Right lobe of liver (tissue), 6 donors: ENCODE data around the gene CCDC71. TPM values are rescaled to one million over a fixed set of nuclear protein-coding genes. Genes with fewer than 3 reads are reported as not detected.
A peak's percentile ranks its signal among the peaks of the same experiment; 100 is the strongest.

Experiments
- ATAC-seq, 4 donors: fragments of 200-7000 bp; cut with Tn5 transposase; one replicate each; pipeline ENCODE4 v1.9.1; 2020; ENCODE audit warnings: mild to moderate bottlenecking in 4 of 4, moderate library complexity in 4 of 4
- DNase-seq, 3 donors: peaks; one replicate each; pipeline ENCODE4 v3.0.0-alpha.2; 2020
- H3K27ac ChIP-seq, 3 donors: fragments of 200-600 bp; one replicate each; pipeline ENCODE4 v1.8.0; 2022
- H3K27me3 ChIP-seq, 2 donors: fragments of 200-600 bp; one replicate each; pipeline ENCODE4 v1.8.0; 2022
- H3K36me3 ChIP-seq, 4 donors: fragments of 200-600 bp; sonication (generic) in 1 of 4; one replicate each; pipeline versions ENCODE4 v1.5.1 to v1.8.0; 2017 to 2022; ENCODE audit warnings: control low read depth in 1 of 4
- H3K4me1 ChIP-seq, 4 donors: fragments of 200-600 bp; sonication (generic) in 1 of 4; one replicate each; pipeline versions ENCODE4 v1.5.1 to v1.8.0; 2017 to 2022; ENCODE audit warnings: control low read depth in 1 of 4
- H3K4me3 ChIP-seq, 3 donors: fragments of 200-600 bp; one replicate each; pipeline ENCODE4 v1.8.0; 2022
- H3K9me3 ChIP-seq, 4 donors: fragments of 200-600 bp; sonication (generic) in 1 of 4; one replicate each; pipeline versions ENCODE4 v1.5.1 to v1.8.0; 2017 to 2022; ENCODE audit warnings: control low read depth in 1 of 4
- CTCF ChIP-seq, 4 donors: fragments of 200-600 bp in 3 of 4; fragments of 450-650 bp in 1 of 4; IDR thresholded peaks; one replicate each; pipeline versions ENCODE4 v1.5.1 to v1.8.0; 2016 to 2022; ENCODE audit warnings: antibody characterized with exemption in 4 of 4, mild to moderate bottlenecking in 2 of 4
- POLR2A ChIP-seq: fragments of 450-650 bp; IDR thresholded peaks from one replicate; pipeline ENCODE4 v1.6.1; 2017; ENCODE audit warnings: antibody characterized with exemption, mild to moderate bottlenecking
- whole genome bisulfite sequencing: methylation state at CpG from one replicate; pipeline ENCODE4 v1.1.6; 2018; ENCODE audit warnings: low coverage, low lambda C conversion rate; ENCODE audit not compliant: insufficient coverage; ENCODE audit errors: missing lambda C conversion rate; 5-methylcytosine and 5-hydroxymethylcytosine counted together
- intact Hi-C, 2 donors: fragments of 100-400 bp; cut with DNase I; formaldehyde crosslinking; loops; one replicate each; pipeline versions ENCODE4 v1.11.2 to v1.14.1; 2022
- total RNA-seq, 6 experiments: library from RNA; depleted of rRNA in 2 of 6; stranded (reverse); fragments of >200 nt in 2 of 6; fragmentation: NEBNext Ultra II Directional in 3 of 6; extraction: Animal tissue kit (Norgen Biotek cat#: 25700) in 3 of 6; gene quantifications; one replicate each; pipeline versions ENCODE4 v1.1.0 to v1.2.4, GENCODE V29; 2016 to 2023
- donor health status: DM: no; HTN: yes; CAD: no.
- donor health status: DM: no; HTN: no; CAD: no.
- donor health status: DM: no; HTN: no; CAD: no.
- donor health status: DM: no; HTN: yes; CAD: no.
- donor health status: DM: no; HTN: yes; CAD: no.

CCDC71 gene
- total RNA-seq, 6 experiments from 2014 or later: 8.0 to 18.9 (median 8.6) TPM

- no peak overlapping the region for H3K27ac ChIP-seq
- intact Hi-C loops: no loop called here
- DNase-seq: no peak
- 75% methylated on average over 1 of the region's 1 CpG for WGBS
- TF ChIP-seq POLR2A: no peak
- TF ChIP-seq CTCF (IDR thresholded peaks at IDR 0.05): no peak
- H3K9me3 ChIP-seq: no peaks in the 10 kb centered on the region
- no peaks in the 10 kb centered on the region for H3K36me3 ChIP-seq
- no peak for ATAC-seq
- no peak overlapping the region for H3K4me3 ChIP-seq
- H3K4me1 ChIP-seq: no peaks in the 10 kb centered on the region
- H3K27me3 ChIP-seq: no peaks in the 10 kb centered on the region
These were observed 8.8 kb downstream of the CCDC71 start for GRCh38 chr3:49157289-49157688.

- intact Hi-C loops: no loop called here
- H3K9me3 ChIP-seq: no peaks in the 10 kb centered on the region
These were observed 12.7 kb downstream of the CCDC71 start for GRCh38 chr3:49153349-49153912.

GRCh38 chr3:49151610-49152009, 14.5 kb downstream of the CCDC71 start:
- 86% methylated on average over 1 of the region's 2 CpGs for WGBS
- no peaks in the 10 kb centered on the region for H3K36me3 ChIP-seq

More at GRCh38 chr3:49153349-49153912, 12.7 kb downstream of the CCDC71 start:
- Histone ChIP-seq H3K27me3 (no peaks in the 10 kb centered on the region), H3K4me1 (no peaks in the 10 kb centered on the region), H3K4me3 (no peak overlapping the region), H3K27ac (no peak overlapping the region), H3K36me3 (no peaks in the 10 kb centered on the region)
- DNase-seq (no peak), ATAC-seq (peak in 1 of 4 donors; percentile 16)
- TF ChIP-seq CTCF (IDR thresholded peaks at IDR 0.05) (no peak), POLR2A (no peak)
- no CpG with 5 or more reads among the region's 3 CpGs for WGBS

GRCh38 chr3:49148159-49148558, 18.0 kb downstream of the CCDC71 start:
- TF ChIP-seq POLR2A (no peak), CTCF (IDR thresholded peaks at IDR 0.05) (no peak)
- DNase-seq (no peak), ATAC-seq (no peak)

More at GRCh38 chr3:49151610-49152009, 14.5 kb downstream of the CCDC71 start:
- intact Hi-C loops: no loop called here
- no peaks in the 10 kb centered on the region for H3K9me3 ChIP-seq
- H3K27me3 ChIP-seq: no peaks in the 10 kb centered on the region
- no peak for ATAC-seq
- H3K27ac ChIP-seq: no peak overlapping the region
- no peak for DNase-seq
- H3K4me1 ChIP-seq: no peaks in the 10 kb centered on the region
- no peak overlapping the region for H3K4me3 ChIP-seq
- TF ChIP-seq POLR2A (no peak), CTCF (IDR thresholded peaks at IDR 0.05) (no peak)

GRCh38 chr3:49140080-49140479, 26.1 kb downstream of the CCDC71 start:
- intact Hi-C loops: no loop called here
- Histone ChIP-seq H3K27ac (no peak overlapping the region), H3K9me3 (no peaks in the 10 kb centered on the region), H3K36me3 (no peaks in the 10 kb centered on the region), H3K4me3 (no peak overlapping the region), H3K4me1 (peaks cover 0 to 8% (median 2%) of the 10 kb centered on the region in 4 donors), H3K27me3 (no peaks in the 10 kb centered on the region)
- no peak for TF ChIP-seq CTCF (IDR thresholded peaks at IDR 0.05)
- no peak for TF ChIP-seq POLR2A
- DNase-seq (no peak), ATAC-seq (no peak)
- WGBS: 73% methylated on average over 3 of the region's 3 CpGs

More at GRCh38 chr3:49148159-49148558, 18.0 kb downstream of the CCDC71 start:
- no peaks in the 10 kb centered on the region for H3K36me3 ChIP-seq
- no peak overlapping the region for H3K4me3 ChIP-seq
- no peak overlapping the region for H3K27ac ChIP-seq
- no peaks in the 10 kb centered on the region for H3K4me1 ChIP-seq
- WGBS: 76% methylated on average over 4 of the region's 5 CpGs
- intact Hi-C loops: no loop called here
- H3K27me3 ChIP-seq: no peaks in the 10 kb centered on the region
- no peaks in the 10 kb centered on the region for H3K9me3 ChIP-seq
